Lower leg skin (tissue), 3 donors: ENCODE results near the gene BCL7A.

Experiments
- POLR2A ChIP-seq, 2 donors: fragments of 450-650 bp; IDR thresholded peaks; one replicate each; pipeline ENCODE4 v1.6.1; 2016 to 2017; ENCODE audit warnings: antibody characterized with exemption in 2 of 2, mild to moderate bottlenecking in 1 of 2, moderate library complexity in 1 of 2
- TF ChIP-seq, protein P1 (sequence below), 3 donors: fragments of 450-650 bp; IDR thresholded peaks; one replicate each; pipeline ENCODE4 v1.5.1; 2016; ENCODE audit warnings: antibody characterized with exemption in 3 of 3, mild to moderate bottlenecking in 3 of 3, moderate library complexity in 2 of 3

DNA sequence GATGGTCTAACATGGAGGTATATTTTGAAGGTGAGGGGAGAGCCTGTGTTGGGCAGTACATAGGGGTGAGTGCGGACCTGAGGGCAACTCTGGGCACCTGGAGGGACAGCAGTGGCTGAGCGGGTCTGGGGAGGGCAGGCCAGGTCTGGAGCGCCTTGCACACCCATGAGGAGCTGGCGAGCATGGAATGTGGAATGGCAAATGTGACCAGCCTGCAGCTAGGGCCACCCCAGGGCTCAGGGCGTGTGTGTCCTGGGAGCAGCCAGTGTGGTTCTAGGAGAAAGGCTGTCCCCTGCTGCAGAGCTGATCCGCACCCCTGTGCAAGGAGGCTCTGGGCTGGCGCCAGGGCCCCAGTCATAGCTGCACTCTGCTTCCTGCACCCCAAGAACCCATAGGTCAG lies 24.5 kb downstream of the BCL7A start:
- TF ChIP-seq, protein P1, sequence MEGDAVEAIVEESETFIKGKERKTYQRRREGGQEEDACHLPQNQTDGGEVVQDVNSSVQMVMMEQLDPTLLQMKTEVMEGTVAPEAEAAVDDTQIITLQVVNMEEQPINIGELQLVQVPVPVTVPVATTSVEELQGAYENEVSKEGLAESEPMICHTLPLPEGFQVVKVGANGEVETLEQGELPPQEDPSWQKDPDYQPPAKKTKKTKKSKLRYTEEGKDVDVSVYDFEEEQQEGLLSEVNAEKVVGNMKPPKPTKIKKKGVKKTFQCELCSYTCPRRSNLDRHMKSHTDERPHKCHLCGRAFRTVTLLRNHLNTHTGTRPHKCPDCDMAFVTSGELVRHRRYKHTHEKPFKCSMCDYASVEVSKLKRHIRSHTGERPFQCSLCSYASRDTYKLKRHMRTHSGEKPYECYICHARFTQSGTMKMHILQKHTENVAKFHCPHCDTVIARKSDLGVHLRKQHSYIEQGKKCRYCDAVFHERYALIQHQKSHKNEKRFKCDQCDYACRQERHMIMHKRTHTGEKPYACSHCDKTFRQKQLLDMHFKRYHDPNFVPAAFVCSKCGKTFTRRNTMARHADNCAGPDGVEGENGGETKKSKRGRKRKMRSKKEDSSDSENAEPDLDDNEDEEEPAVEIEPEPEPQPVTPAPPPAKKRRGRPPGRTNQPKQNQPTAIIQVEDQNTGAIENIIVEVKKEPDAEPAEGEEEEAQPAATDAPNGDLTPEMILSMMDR (IDR thresholded peaks at IDR 0.05), result no peak
- no peak for TF ChIP-seq POLR2A (IDR thresholded peaks at IDR 0.05)
